ENCODE data around the gene SLC5A10.

GRCh38 chr17:18996458-18996857 is 44.5 kb downstream of the SLC5A10 start:
- no peak for TF ChIP-seq EZH2 (IDR thresholded peaks at IDR 0.05; ENCODE audit: borderline replicate concordance, insufficient read depth, low read length, poor library complexity, severe bottlenecking)
- TF ChIP-seq CTCF (IDR thresholded peaks at IDR 0.05; ENCODE audit: poor library complexity, severe bottlenecking): no peak

Data from neural cell (in vitro differentiated cells).